ENCODE results near the gene STRADA.

Gene STRADA

GRCh38 chr17:63741408-63742173, at the start of gene STRADA:
Gene STRADA (minus strand): TSS chr17:63741799. CDS start chr17:63728369, 13,430 bp downstream.
- peak within 1 kb of the TSS; percentile 93 for H3K4me3 ChIP-seq (ENCODE audit: low read depth, low read length)
- TF ChIP-seq CTCF (IDR thresholded peaks at IDR 0.05; ENCODE audit: low read depth, low read length), result no peak

- TF ChIP-seq CTCF (IDR thresholded peaks at IDR 0.05; ENCODE audit: low read depth, low read length), result no peak
- no peak overlapping the region for H3K4me3 ChIP-seq (ENCODE audit: low read depth, low read length)
Measured at GRCh38 chr17:63790057-63790456, 48.5 kb upstream of the STRADA start.

- H3K4me3 ChIP-seq (ENCODE audit: low read depth, low read length), result no peak overlapping the region
- TF ChIP-seq CTCF (IDR thresholded peaks at IDR 0.05; ENCODE audit: low read depth, low read length), result no peak
Measured at GRCh38 chr17:63786971-63787711, 45.5 kb upstream of the STRADA start.

- no peak for TF ChIP-seq CTCF (IDR thresholded peaks at IDR 0.05; ENCODE audit: low read depth, low read length)
- no peak overlapping the region for H3K4me3 ChIP-seq (ENCODE audit: low read depth, low read length)
Measured at GRCh38 chr17:63786117-63786516, 44.5 kb upstream of the STRADA start.

GRCh38 chr17:63785556-63785955, 44.0 kb upstream of the STRADA start:
- TF ChIP-seq CTCF (IDR thresholded peaks at IDR 0.05; ENCODE audit: low read depth, low read length), result no peak
- H3K4me3 ChIP-seq (ENCODE audit: low read depth, low read length), result no peak overlapping the region

- no peak for TF ChIP-seq CTCF (IDR thresholded peaks at IDR 0.05; ENCODE audit: low read depth, low read length)
- no peak overlapping the region for H3K4me3 ChIP-seq (ENCODE audit: low read depth, low read length)
Measured at GRCh38 chr17:63783522-63783921, 41.9 kb upstream of the STRADA start.

GRCh38 chr17:63780928-63781327, 39.3 kb upstream of the STRADA start:
- TF ChIP-seq CTCF (IDR thresholded peaks at IDR 0.05; ENCODE audit: low read depth, low read length), result no peak
- no peak overlapping the region for H3K4me3 ChIP-seq (ENCODE audit: low read depth, low read length)

All from WI38 (cell line).